Renal cortical epithelial cell (primary cell): ENCODE results near the gene PERM1. TPM values are rescaled to one million over a fixed set of nuclear protein-coding genes. Genes with fewer than 3 reads are reported as not detected.
"Not testable (repeated sequence)": the region's sequence is repeated elsewhere in the genome, so short reads cannot be mapped to it uniquely, and the experiment has no call there.

Experiments
- DNase-seq: peaks from one replicate; pipeline ENCODE4 v3.0.0-alpha.2; 2011; ENCODE audit warnings: low read depth
- total RNA-seq: library from RNA; depleted of rRNA; stranded (reverse); fragments of >200 nt; gene quantifications from 2 replicates; pipeline ENCODE4 v1.2.3, GENCODE V29; 2014

Gene PERM1
- total RNA-seq, 1 donor from 2014 or later = 0.10 TPM

DNA sequence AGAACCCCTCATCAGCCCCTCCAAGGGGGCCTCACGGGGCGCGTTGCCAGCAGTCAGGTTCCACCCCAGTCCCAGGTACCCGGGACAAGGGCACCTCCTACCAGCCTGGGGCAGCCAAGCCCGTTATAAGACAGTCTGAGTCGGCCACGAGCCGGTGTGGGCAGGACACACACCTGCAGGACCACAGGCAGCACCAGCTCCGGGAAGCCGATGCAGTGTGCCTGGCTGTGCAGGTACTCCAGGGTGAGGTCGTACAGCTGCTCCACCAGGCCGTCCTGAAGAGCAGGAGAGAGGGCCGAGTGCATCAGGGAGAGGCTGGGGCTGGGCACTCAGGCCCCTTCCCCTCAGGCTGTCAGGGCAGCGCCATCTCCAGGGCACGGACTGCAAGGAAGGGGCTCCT is 33.9 kb downstream of the PERM1 start:
- no peak for DNase-seq

DNA sequence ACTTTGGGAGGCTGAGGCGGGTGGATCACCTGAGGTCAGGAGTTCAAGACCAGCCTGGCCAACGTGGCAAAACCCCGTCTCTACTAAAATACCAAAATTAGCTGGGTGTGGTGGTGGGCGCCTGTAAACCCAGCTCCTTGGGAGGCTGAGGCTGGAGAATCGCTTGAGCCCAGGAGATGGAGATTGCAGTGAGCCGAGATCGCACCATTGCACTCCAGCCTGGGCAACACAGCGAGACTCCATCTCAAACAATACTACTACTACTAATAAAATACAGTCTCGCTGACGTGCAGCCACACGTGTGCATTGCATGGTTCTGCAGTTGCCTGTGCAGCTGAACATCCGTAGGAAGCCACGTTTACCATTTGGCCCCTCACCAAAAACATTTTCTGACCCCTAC is 35.1 kb downstream of the PERM1 start:
- DNase-seq = not testable (repeated sequence)

GRCh38 chr1:945688-946556 is 36.0 kb downstream of the PERM1 start:
- DNase-seq = no peak

DNA sequence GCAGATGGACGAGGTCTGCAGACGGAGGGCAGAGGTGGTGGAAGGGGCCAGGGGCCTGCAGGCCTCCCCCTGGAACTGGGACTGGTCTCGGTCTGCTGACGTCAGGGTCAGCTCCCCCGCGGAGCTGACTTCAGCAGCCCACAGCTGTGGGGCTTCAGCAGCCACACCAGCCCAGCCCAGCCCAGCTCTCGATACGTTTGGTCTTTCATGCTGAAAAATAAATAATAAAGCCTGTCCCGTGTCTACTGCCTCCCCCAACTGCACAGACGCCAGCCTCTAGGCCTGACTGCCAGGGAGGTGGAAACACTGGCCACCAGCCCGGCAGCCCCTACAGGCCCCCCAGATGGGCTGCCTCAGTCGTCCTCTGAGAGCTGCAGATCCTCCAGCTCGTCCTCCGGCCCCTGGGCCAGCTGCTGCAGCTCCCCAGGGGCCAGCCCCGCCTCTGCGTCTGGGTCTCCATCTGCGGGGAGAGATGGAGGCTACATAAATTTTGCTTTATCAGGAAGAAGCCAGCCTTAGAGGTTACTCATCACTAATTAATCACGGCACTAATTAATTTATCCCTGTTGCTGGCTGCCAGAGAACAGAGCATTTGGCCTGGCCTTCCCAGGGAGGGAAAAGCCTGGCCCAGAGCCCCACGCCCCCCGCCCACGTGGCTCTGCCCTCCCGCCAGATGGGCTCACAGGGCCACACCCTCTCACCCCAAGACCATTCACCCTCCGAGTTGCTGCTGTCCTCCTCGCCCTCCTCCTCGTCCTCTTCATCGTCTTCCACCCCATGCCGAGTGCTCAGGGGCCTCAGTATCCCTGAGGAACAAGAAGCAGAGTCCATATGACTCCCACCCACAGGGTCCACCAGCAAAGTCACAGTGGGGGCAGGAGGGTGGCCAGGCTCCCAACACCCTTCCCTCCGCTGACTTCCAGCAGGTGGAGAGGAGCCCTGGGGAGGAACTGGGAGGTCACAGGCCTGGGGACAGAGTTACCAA is 37.3 kb downstream of the PERM1 start:
- DNase-seq = no peak

DNA sequence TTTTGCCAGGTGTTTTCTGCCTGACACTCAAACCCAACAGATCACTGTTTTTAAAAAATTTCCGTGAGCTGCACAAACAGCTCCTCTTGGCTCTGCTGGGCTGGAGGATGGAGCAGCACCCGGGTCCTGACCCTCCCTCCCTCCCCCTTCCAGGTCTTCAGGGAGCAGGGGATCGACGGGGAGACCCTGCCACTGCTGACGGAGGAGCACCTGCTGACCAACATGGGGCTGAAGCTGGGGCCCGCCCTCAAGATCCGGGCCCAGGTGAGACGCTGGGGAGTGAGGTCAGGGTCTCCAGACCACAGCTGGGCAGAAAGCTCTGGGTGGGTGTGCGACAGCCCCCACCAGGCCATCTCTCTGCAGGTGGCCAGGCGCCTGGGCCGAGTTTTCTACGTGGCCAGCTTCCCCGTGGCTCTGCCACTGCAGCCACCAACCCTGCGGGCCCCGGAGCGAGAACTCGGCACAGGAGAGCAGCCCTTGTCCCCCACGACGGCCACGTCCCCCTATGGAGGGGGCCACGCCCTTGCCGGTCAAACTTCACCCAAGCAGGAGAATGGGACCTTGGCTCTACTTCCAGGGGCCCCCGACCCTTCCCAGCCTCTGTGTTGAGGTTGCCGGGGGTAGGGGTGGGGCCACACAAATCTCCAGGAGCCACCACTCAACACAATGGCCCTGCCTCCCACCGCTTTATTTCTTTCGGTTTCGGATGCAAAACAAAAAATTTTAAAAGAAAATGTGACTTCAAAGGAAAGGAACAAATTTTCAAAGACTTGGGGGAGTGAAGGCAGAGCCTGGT is 38.1 kb downstream of the PERM1 start:
- no peak for DNase-seq

GRCh38 chr1:942864-943533 is 38.9 kb downstream of the PERM1 start:
- no peak for DNase-seq

DNA sequence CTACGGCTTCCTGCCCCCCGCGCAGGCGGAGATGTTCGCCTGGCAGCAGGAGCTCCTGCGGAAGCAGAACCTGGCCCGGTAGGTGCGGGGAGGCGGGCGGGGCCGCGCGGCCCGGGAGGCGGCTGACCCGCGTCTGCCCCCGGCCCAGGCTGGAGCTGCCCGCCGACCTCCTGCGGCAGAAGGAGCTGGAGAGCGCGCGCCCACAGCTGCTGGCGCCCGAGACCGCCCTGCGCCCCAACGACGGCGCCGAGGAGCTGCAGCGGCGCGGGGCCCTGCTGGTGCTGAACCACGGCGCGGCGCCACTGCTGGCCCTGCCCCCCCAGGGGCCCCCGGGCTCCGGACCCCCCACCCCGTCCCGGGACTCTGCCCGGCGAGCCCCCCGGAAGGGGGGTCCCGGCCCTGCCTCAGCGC is 39.5 kb downstream of the PERM1 start:
- DNase-seq = no peak

GRCh38 chr1:941588-942383 is 40.1 kb downstream of the PERM1 start:
- peak; percentile 71 for DNase-seq

GRCh38 chr1:941015-941587 is 40.8 kb downstream of the PERM1 start:
- DNase-seq = no peak

- peak; percentile 71 for DNase-seq
Measured at GRCh38 chr1:940107-941014, 41.5 kb downstream of the PERM1 start.

DNA sequence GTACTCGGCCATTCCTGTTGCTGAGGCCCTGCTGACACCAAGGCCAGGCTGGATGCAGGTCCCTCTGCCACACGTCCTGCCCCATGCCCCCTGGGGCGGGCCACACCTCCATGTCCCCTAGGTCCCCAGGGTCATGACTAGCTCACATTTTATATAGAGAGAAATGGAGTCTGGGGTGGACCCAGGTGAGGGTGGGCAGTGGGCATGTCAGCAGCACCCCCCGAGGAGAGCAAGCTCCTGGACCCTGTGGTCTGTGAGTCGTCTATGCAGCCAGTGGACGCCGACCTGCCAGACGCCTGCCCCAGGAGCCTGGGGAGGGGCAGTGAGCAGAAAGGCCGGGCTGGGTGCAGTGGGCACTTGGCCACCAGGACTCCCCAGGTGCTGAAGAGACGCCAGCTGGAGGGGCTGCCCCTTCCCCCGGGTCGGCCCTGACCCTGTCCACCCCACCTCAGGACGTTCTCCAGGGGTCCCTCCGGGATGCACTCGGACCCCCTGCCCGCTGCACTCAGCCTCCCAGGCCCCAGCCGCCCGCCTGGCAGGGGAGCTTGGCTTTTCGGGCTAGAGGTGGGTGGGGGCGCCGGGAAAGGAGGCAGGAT is 42.3 kb downstream of the PERM1 start:
- no peak for DNase-seq

- no peak for DNase-seq
Measured at GRCh38 chr1:938711-939489, 43.0 kb downstream of the PERM1 start.

- peak; percentile 78 for DNase-seq
Measured at GRCh38 chr1:938088-938683, 43.7 kb downstream of the PERM1 start.

GRCh38 chr1:937521-937920 is 44.4 kb downstream of the PERM1 start:
- DNase-seq = no peak

DNA sequence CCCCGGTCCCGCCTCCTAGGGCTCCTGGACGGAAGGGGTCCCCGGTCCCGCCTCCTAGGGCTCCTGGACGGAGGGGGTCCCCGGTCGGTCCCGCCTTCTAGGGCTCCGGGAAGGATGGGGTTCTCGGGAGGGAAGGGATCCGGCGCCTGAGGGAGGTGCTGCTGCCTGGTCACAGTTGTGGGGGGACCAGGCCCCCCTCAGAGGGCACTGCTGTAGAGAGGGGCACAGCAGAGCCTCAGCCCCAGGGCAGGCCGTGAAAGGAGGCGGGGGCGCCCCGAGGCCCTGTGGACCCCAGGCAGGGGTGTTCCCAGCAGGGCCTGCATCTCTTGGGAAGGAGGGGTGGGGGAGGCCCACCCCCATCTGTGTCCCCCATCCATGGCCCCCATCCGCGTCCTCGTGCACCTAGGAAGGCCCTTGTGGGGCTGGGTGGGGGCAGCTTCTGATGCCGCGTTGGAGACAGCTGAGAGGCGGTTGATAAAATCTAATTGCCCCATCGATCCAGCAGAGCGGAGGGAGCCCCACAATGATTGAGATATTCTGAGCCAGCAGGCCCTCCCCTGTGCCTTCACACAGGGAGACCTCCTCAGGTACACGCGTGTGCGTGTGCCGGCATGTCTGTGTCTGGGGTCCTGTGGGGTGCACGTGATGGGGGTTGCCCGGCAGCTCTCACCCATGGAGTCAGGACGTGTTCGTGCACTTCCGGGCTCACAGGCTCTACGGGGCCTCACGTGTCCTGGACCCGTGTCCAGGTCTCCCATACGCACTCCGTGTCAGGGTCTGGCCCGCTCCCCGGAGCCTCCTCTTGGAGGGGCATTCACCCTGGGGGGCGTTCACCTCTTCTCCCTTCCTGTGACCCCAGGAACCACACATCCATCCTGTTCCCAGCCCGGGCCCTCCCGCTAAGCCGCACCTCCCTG is 45.3 kb downstream of the PERM1 start:
- no peak for DNase-seq

DNA sequence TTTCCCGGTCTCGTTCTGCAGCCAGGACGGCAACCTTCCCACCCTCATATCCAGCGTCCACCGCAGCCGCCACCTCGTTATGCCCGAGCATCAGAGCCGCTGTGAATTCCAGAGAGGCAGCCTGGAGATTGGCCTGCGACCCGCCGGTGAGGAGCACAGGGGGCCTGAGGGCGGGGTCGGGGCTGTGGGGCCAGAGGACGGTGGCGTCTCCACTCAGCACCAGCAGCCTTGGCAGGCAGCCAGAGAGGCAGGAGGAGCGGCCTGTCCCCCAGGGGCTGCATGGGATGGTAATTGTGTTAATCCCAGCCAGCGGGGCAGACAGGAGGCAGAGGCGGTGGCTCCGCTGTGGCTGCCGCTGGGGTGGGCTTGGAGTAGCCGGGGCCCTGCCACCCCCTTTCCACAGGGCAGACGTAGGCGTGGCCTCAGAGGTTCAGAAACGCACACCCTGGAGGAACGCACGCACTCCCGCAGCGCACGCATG is 46.1 kb downstream of the PERM1 start:
- no peak for DNase-seq
